ES-I3 (cell line): ENCODE measurements around the gene SOX8.

Experiments
- H3K36me3 ChIP-seq: 2 replicates; pipeline ENCODE4 v1.6.1; 2013; ENCODE audit warnings: mild to moderate bottlenecking, low read length, control low read depth, moderate library complexity; ENCODE audit not compliant: insufficient read depth
- H3K4me1 ChIP-seq: 2 replicates; pipeline ENCODE4 v1.6.1; 2013; ENCODE audit warnings: mild to moderate bottlenecking, control low read depth, low read length; ENCODE audit not compliant: insufficient read depth
- H3K9ac ChIP-seq: 2 replicates; pipeline ENCODE4 v1.6.1; 2013; ENCODE audit warnings: low read depth, mild to moderate bottlenecking, low read length, moderate library complexity
- H3K9me3 ChIP-seq: 2 replicates; pipeline ENCODE4 v1.6.1; 2013; ENCODE audit warnings: mild to moderate bottlenecking, low read length, moderate library complexity; ENCODE audit not compliant: control insufficient read depth, insufficient read depth

The SOX8 gene

DNA sequence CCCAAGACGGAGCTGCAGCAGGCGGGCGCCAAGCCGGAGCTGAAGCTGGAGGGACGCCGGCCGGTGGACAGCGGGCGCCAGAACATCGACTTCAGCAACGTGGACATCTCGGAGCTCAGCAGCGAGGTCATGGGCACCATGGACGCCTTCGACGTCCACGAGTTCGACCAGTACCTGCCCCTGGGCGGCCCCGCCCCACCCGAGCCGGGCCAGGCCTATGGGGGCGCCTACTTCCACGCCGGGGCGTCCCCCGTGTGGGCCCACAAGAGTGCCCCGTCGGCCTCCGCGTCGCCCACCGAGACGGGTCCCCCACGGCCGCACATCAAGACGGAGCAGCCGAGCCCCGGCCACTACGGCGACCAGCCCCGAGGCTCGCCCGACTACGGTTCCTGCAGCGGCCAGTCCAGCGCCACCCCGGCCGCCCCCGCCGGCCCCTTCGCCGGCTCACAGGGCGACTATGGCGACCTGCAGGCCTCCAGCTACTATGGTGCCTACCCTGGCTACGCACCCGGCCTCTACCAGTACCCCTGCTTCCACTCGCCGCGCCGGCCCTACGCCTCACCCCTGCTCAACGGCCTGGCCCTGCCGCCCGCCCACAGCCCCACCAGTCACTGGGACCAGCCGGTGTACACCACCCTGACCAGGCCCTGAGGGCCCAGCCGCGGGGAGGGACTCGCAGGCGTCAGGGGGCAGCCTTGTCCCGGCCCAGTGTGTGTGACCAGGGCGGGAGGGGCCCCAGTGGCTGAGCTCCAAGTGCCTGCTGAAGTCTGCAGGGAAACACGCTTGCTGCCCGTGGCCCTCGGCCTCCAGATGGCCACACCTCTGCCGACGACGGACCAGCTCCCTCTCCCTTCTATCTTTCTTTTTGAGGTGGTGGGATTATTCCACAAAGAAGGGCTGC, 3.4 kb downstream of the SOX8 start:
- Histone ChIP-seq H3K36me3 (no peaks in the 10 kb centered on the region), H3K9ac (no peak overlapping the region), H3K9me3 (no peaks in the 10 kb centered on the region), H3K4me1 (no peaks in the 10 kb centered on the region; the same call in 1 of the 2 replicates)

DNA sequence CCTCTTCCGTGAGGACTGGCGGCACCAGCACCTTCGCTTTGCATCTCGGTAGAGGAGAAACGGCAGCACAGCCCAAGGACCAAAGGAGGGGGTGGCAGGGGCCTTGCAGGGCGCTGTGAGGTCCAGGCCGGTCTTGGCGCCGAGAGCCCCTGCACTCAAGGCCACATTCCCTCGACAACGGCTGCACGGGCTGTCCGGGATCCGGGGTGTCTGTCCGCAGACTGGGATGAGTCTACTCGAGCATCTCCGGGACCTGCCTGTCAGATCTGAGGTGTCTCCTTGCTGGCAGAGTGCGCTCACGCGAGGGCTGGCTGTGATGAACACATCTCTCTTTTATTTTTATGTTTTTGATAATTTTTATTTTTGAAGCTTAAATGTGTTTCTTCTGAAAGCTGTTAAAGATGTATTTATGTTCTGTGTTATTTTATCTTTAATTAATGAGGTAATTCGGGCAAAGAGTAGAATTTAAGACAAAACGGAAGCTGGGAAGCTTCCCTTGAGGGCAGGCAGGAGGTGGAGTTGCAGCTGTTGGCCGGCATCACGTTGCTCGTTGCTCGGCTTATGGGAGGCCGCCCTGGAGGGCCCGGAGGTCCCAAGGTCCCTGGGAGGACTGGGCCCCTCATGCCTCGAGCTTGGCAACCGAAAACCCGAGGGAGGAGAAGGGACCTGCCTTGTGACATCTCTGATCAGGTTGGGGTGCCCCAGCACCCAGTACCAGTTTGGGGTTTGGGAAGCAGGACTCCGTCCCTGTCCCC, 4.3 kb downstream of the SOX8 start:
- H3K9me3 ChIP-seq, result no peaks in the 10 kb centered on the region
- H3K9ac ChIP-seq, result no peak overlapping the region

DNA sequence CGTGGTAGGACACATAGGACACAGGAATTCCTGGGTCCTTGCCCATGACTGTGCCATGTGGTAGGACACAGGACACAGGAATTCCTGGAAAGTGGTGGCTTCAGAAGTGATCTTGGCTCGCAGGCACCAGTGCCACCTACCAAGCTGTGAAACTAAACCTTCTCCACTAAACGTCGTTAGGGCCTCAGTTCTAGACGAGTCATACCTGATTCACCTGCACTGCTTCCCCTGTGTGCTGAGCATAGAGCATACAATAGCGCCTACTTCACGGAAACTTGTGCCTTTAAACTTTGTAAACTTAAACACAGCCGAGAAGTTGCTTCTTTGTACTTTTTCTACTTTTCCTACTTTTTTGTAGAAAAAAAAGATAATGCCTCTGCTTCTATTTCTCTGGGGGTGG, 4.8 kb downstream of the SOX8 start:
- no peaks in the 10 kb centered on the region for H3K9me3 ChIP-seq
- H3K4me1 ChIP-seq, result no peaks in the 10 kb centered on the region; the same call in 1 of the 2 replicates
- H3K9ac ChIP-seq, result no peak overlapping the region
- H3K36me3 ChIP-seq, result no peaks in the 10 kb centered on the region

More for the DNA sequence above, 4.3 kb downstream of the SOX8 start:
- Histone ChIP-seq H3K36me3 (no peaks in the 10 kb centered on the region), H3K4me1 (no peaks in the 10 kb centered on the region; the same call in 1 of the 2 replicates)

DNA sequence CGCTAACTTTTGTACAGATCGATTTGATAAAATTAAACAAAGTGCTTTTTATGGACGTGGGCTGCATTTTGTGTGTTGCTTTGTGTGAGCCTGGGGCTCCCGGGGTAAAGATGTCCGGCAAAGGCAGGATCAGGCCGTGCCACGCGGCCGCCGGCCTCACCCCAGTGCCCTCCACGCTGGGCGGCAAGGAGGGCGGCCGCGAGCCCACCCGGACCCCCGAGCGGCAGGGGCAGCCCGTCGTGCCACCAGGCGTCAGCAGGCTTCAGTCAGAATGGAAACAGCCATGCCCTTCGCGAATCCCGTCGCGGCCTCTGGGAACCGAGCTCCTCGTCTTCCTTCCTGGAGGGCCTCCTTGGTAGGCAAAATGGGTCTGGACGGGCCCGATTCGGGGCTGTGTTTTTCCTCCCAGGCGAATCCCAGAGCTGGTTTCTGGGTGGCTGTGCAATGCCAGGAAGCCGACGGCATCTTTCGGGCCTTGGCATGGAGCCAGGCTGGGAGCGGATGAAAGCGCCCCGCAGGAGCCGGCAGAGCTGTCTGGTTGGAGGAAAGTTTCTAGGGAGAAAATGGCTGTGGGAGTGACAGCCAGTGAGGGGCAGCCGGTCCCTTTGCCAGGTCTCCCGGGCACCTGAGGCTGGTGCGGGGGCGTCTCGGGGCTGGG, 5.5 kb downstream of the SOX8 start:
- H3K4me1 ChIP-seq, result no peaks in the 10 kb centered on the region; the same call in 1 of the 2 replicates
- H3K9ac ChIP-seq, result no peak overlapping the region
- no peaks in the 10 kb centered on the region for H3K36me3 ChIP-seq
- no peaks in the 10 kb centered on the region for H3K9me3 ChIP-seq

DNA sequence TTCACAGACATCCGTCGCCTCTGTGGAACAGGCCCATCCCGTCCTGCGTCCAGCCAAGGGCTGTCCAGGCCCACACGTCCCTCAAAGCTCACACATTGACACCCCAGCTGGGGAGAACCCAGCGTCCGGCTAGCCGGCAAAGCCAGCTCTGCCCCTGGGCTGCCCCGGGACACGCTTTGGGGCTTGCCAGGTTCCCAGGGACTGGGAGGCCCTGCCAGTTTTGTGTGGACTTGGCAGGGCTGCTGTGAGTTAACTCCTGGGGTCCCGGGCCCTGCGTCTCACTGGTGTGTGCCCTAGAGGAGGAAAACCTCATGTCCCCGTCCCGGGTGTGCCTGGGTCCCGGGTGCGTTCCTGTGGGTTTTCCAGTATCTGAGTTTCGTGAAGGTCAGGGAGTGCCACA, 6.3 kb downstream of the SOX8 start:
- Histone ChIP-seq H3K9ac (no peak overlapping the region), H3K4me1 (no peaks in the 10 kb centered on the region; the same call in 1 of the 2 replicates), H3K9me3 (no peaks in the 10 kb centered on the region), H3K36me3 (no peaks in the 10 kb centered on the region)

DNA sequence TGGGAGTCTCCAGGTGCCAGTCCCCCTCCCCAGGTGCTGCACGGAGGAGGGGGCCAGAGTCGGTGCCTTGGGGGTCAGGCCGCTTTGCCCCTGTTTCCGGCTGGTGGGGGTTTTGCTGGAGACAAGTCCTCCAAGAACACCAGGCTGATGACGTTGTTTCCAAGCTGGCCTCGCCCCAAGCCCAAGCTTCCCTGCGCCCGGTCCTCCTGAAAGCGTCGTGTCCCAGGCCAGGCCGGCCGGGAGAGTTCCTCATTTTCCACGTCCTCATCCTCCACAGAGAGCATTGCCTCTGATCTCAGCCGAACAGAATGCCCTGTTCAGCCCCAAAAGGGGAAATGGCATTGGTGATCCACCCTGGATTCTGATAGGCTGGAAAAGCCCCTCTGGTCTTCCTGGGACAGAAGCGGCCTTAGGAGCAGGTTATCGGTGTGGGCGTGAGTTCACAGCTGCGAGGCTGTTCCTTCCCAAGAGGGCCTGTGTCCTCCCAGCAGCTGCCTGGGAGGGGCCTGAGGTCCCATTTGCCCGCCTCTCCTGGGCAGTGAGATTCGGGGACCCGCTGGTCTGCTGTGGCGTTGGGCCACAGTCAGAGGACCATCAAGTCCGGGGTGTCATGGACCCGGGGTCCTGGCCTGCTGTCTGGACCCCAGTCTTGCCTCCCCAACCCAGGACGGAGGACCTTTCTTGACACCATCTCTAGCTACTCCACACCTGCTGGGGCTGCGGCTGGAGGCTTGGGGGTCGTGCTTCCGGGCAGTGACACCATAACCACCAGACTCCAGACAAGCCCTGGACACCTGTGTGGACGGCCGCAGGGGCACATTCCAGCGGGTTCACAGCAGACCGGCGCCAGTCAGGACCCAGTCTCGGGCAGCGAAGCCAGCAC, 7.1 kb downstream of the SOX8 start:
- Histone ChIP-seq H3K9me3 (no peaks in the 10 kb centered on the region), H3K9ac (no peak overlapping the region), H3K4me1 (no peaks in the 10 kb centered on the region; the same call in 1 of the 2 replicates), H3K36me3 (no peaks in the 10 kb centered on the region)

DNA sequence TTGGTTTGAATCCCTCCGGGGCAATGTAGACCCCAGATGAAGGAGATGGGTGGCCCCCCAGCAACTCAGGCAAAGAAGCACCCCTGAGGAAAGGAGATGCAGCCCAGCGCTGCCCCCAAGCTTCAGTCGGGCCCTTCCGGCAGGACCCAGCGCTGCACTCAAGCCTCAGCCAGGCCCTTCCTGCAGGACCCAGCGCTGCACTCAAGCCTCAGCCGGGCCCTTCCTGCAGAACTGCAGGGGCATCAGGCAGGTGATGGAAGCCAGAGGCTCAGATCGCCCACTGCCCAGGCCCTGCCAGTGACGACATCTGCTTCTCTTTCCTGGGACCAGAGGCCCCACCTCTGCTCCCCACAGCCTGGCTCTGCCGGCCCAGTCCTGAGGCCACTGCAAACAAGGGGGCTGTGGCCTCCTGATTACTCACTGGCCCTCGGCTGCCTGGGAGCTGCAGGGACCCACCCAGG, 7.8 kb downstream of the SOX8 start:
- Histone ChIP-seq H3K9me3 (no peaks in the 10 kb centered on the region), H3K4me1 (no peaks in the 10 kb centered on the region; the same call in 1 of the 2 replicates), H3K9ac (no peak overlapping the region), H3K36me3 (no peaks in the 10 kb centered on the region)

DNA sequence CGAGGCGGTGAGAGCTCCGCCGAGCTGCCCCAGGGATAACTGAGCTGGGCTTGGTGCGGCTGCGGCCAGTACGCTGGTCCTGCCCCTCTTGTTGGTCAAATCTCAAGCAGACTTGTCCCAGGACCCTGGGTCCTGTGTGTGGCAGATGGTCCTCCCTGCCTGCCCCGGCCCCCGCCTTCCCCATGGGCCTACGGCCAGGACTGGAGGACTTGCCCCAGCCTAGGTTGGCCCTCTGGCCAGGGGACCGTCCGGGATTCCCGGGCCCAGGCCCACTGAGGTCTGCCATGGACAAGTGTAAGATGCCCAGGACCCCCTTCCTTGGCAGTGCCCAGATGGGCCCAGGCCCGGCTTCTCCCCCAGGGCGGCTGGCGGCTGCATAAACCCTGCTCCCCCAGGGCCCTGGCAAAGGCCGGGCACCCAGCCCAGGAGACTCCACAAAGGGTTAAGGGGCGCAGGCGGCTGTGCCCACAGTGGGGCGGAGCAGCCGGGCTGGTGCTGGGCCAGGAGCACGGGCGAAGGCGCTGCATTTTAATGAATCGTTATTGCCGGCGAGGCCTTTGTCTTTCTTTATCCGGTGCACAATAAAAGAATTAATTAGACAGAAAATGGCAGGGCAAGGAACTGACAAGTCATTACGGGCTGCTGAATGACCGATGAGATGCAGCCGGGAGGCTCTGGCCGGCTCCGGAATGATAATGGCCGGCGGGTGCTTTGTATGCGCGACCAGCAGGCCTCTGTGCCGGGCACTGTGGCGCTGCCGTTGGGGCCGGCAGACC, 9.1 kb downstream of the SOX8 start:
- H3K9ac ChIP-seq, result no peak overlapping the region
- H3K9me3 ChIP-seq, result peaks cover 9% of the 10 kb centered on the region
- no peaks in the 10 kb centered on the region; the same call in 1 of the 2 replicates for H3K4me1 ChIP-seq
- H3K36me3 ChIP-seq, result no peaks in the 10 kb centered on the region

DNA sequence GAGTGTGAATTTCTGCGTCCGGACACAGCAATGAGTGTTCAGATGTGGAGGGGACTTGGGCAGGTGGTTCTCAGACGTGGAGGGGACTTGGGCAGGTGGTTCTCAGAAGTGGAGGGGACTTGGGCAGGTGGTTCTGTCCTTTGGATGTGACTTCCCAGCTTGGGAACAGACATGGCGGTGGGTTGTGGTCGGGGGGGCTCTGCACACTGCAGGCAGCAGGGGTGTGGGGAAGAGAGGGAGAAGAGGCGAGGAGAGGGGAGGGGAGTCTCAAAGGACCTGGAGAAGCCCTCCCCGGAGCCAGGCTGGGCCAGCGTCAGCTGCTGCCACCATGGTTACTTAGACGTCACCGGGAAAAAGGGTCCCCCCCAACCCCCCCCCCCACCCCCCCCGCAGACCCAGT, 9.8 kb downstream of the SOX8 start:
- Histone ChIP-seq H3K9ac (no peak overlapping the region), H3K36me3 (no peaks in the 10 kb centered on the region), H3K9me3 (peaks cover 13% of the 10 kb centered on the region), H3K4me1 (no peaks in the 10 kb centered on the region; the same call in 1 of the 2 replicates)

DNA sequence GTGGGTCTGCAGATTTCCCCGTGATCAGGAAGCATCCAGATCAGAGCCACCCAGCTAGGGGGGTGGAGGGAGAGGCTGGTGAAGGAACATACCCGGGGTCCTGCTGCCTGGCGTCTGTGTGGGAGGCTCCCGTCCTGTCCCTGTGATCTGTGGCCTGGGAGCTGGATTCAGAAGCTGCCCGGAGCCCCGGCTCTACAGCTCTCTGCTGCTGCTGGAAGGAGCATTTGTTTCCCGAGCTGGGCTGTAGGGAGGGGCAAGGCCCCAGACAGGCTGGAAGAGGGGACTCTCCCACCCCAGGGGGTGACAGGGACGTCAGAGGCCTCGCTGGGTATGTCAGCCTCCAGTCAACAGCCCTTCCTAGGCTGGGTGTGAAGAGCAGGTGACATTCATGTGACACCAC, 10.2 kb downstream of the SOX8 start:
- H3K36me3 ChIP-seq, result no peaks in the 10 kb centered on the region
- no peaks in the 10 kb centered on the region; the same call in 1 of the 2 replicates for H3K4me1 ChIP-seq
- H3K9ac ChIP-seq, result no peak overlapping the region
- H3K9me3 ChIP-seq, result peaks cover 17% of the 10 kb centered on the region

DNA sequence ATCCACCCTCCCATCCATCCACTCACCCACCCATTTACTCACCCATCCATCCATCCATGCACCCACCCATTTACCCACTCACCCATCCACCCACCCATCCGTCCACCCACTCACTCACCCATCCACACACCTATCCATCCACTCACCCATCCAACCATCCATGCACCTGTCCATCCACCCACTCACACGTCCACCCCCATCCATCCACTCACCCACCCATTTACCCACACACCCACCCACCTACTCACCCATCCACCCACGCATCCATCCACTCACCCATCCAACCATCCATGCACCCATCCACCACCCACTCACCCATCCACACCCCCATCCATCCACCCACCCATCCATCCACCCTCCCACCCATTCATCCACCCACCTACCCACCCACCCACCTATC, 12.2 kb downstream of the SOX8 start:
- H3K4me1 ChIP-seq, result no peaks in the 10 kb centered on the region
- peaks cover 17% of the 10 kb centered on the region for H3K9me3 ChIP-seq
- H3K36me3 ChIP-seq, result no peaks in the 10 kb centered on the region
- no peak overlapping the region for H3K9ac ChIP-seq

DNA sequence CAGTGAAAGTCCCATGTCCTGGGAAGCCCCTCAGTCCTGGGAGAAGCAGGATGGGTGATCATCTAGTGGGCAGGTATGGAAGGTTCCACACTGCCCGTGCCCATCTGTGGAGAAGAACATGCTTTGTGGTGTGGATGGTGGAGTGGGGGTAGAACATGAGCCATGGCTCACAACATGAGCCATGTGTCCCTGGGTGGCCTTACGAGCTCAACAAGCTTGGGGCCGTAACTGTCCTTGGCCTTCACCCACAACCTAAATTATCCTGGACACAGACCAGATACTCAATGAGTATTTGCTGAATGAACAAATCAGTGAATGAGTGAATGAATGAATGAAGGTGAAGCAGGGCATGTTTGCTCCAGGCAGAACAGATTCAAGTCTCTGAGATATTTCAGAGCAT, 13.5 kb downstream of the SOX8 start:
- H3K4me1 ChIP-seq, result no peaks in the 10 kb centered on the region
- H3K36me3 ChIP-seq, result no peaks in the 10 kb centered on the region
- H3K9me3 ChIP-seq, result peaks cover 17% of the 10 kb centered on the region

DNA sequence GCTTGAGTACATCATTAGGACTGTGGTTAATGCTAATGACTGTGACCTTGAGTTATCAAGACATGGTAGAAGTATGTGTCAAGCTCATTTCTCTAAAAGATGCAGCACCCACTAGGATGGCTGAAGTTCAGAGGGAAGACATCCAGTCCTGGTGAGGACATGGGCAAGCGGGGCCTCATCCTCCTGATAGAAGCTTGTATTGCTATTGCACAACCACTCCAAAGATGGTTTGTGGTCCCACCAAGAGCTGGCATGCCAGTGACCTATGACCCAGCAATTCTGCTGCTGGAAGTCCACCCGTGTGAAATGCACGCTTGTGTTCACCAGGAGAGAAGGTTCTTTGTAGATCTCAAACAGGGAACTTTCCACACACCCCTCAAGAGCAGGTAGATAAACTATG, 14.2 kb downstream of the SOX8 start:
- H3K36me3 ChIP-seq, result no peaks in the 10 kb centered on the region
- H3K4me1 ChIP-seq, result no peaks in the 10 kb centered on the region
- H3K9me3 ChIP-seq, result peaks cover 17% of the 10 kb centered on the region
- H3K9ac ChIP-seq, result no peak overlapping the region

More for the DNA sequence above, 13.5 kb downstream of the SOX8 start:
- H3K9ac ChIP-seq, result no peak overlapping the region
